ENCODE measurements around the gene RPGR.

RPGR gene

GRCh38 chrX:38368774-38369173, 41.5 kb upstream of the RPGR start:
- DNase-seq, result no peak
- in situ Hi-C loops (cut with HindIII; ENCODE audit: low pct_ligation_motif_present, low sequenced_read_pairs), result no loop called here
- no peaks in the 10 kb centered on the region for H3K36me3 ChIP-seq (replicated peaks)

GRCh38 chrX:38365954-38366353, 38.6 kb upstream of the RPGR start:
- Histone ChIP-seq H3K4me3 (ENCODE audit: low read depth, low read length) (no peak overlapping the region), H3K27ac (no peak overlapping the region), H3K36me3 (replicated peaks) (no peaks in the 10 kb centered on the region), H3K27me3 (replicated peaks) (no peaks in the 10 kb centered on the region)
- in situ Hi-C loops (cut with HindIII; ENCODE audit: low pct_ligation_motif_present, low sequenced_read_pairs), result no loop called here
- no peak for DNase-seq
- no peak for TF ChIP-seq CTCF (IDR thresholded peaks at IDR 0.05; ENCODE audit: low read depth, low read length, missing control alignments)

More at GRCh38 chrX:38368774-38369173, 41.5 kb upstream of the RPGR start:
- TF ChIP-seq CTCF (IDR thresholded peaks at IDR 0.05; ENCODE audit: low read depth, low read length, missing control alignments), result no peak
- Histone ChIP-seq H3K4me3 (ENCODE audit: low read depth, low read length) (no peak overlapping the region), H3K27me3 (replicated peaks) (no peaks in the 10 kb centered on the region), H3K27ac (no peak overlapping the region)

- no peak for TF ChIP-seq CTCF (IDR thresholded peaks at IDR 0.05; ENCODE audit: low read depth, low read length, missing control alignments)
- in situ Hi-C loops (cut with HindIII; ENCODE audit: low pct_ligation_motif_present, low sequenced_read_pairs), result no loop called here
These were observed 35.7 kb upstream of the RPGR start for GRCh38 chrX:38363046-38363445.

GRCh38 chrX:38357747-38358673, 30.7 kb upstream of the RPGR start:
- in situ Hi-C loops (cut with HindIII; ENCODE audit: low pct_ligation_motif_present, low sequenced_read_pairs), result no loop called here
- no peaks in the 10 kb centered on the region for H3K27me3 ChIP-seq (replicated peaks)
- no peak for DNase-seq
- H3K27ac ChIP-seq, result no peak overlapping the region
- no peaks in the 10 kb centered on the region for H3K36me3 ChIP-seq (replicated peaks)
- H3K4me3 ChIP-seq (ENCODE audit: low read depth, low read length), result no peak overlapping the region
- TF ChIP-seq CTCF (IDR thresholded peaks at IDR 0.05; ENCODE audit: low read depth, low read length, missing control alignments), result no peak

More at GRCh38 chrX:38363046-38363445, 35.7 kb upstream of the RPGR start:
- Histone ChIP-seq H3K4me3 (ENCODE audit: low read depth, low read length) (no peak overlapping the region), H3K27ac (no peak overlapping the region), H3K27me3 (replicated peaks) (no peaks in the 10 kb centered on the region), H3K36me3 (replicated peaks) (no peaks in the 10 kb centered on the region)
- no peak for DNase-seq

- TF ChIP-seq CTCF (IDR thresholded peaks at IDR 0.05; ENCODE audit: low read depth, low read length, missing control alignments), result no peak
- in situ Hi-C loops (cut with HindIII; ENCODE audit: low pct_ligation_motif_present, low sequenced_read_pairs), result no loop called here
- no peak overlapping the region for H3K27ac ChIP-seq
- H3K27me3 ChIP-seq (replicated peaks), result no peaks in the 10 kb centered on the region
- DNase-seq, result no peak
- H3K36me3 ChIP-seq (replicated peaks), result no peaks in the 10 kb centered on the region
- no peak overlapping the region for H3K4me3 ChIP-seq (ENCODE audit: low read depth, low read length)
These were observed 29.1 kb upstream of the RPGR start for GRCh38 chrX:38356401-38356800.
